Esophagus squamous epithelium (tissue), 5 donors: Measurements from ENCODE around the gene DCUN1D2. TPM values are rescaled to one million over a fixed set of nuclear protein-coding genes. Genes with fewer than 3 reads are reported as not detected.
A peak's percentile ranks its signal among the peaks of the same experiment; 100 is the strongest.

Source experiments
- DNase-seq: peaks from one replicate; lab custom pipeline; 2025; lab: John Stamatoyannopoulos, UW
- H3K27ac ChIP-seq, 4 donors: fragments of 200-600 bp; sonication (generic); one replicate each; pipeline ENCODE4 v1.5.1; 2016 to 2019; ENCODE audit warnings: mild to moderate bottlenecking in 1 of 4
- H3K27me3 ChIP-seq, 4 donors: fragments of 200-600 bp; sonication (generic); 1 replicate in 3 of 4; 2 replicates in 1 of 4; pipeline versions ENCODE4 v1.5.1 to v1.6.0; 2017 to 2021; ENCODE audit warnings: antibody characterized with exemption in 1 of 4
- H3K36me3 ChIP-seq, 3 donors: fragments of 200-600 bp; sonication (generic); one replicate each; pipeline ENCODE4 v1.5.1; 2016 to 2019
- H3K4me1 ChIP-seq, 3 donors: fragments of 200-600 bp; sonication (generic); one replicate each; pipeline ENCODE4 v1.5.1; 2017 to 2019
- H3K4me3 ChIP-seq, 4 donors: fragments of 200-600 bp; sonication (generic); 1 replicate in 3 of 4; 2 replicates in 1 of 4; pipeline ENCODE4 v1.5.1; 2016 to 2019; ENCODE audit warnings: mild to moderate bottlenecking in 2 of 4, moderate library complexity in 1 of 4
- H3K9me3 ChIP-seq, 3 donors: fragments of 200-600 bp; sonication (generic); one replicate each; pipeline ENCODE4 v1.5.1; 2016 to 2019
- CTCF ChIP-seq, 6 experiments: fragments of 450-650 bp in 4 of 6; fragments of 200-600 bp in 2 of 6; sonication (generic) in 2 of 6; IDR thresholded peaks; one replicate each; pipeline ENCODE4 v1.5.1; 2016 to 2019; ENCODE audit warnings: antibody characterized with exemption in 6 of 6, mild to moderate bottlenecking in 4 of 6, moderate library complexity in 4 of 6
- POLR2A ChIP-seq, 4 donors: fragments of 450-650 bp; IDR thresholded peaks; one replicate each; pipeline ENCODE4 v1.6.1; 2017; ENCODE audit warnings: antibody characterized with exemption in 4 of 4, mild to moderate bottlenecking in 4 of 4, moderate library complexity in 3 of 4
- WGBS, 2 donors: methylation state at CpG; one replicate each; pipeline ENCODE4 v1.1.5; 2018; 5-methylcytosine and 5-hydroxymethylcytosine counted together
- intact Hi-C: fragments of 100-400 bp; cut with DNase I; formaldehyde crosslinking; loops from one replicate; pipeline ENCODE4 v1.15.0; 2022
- total RNA-seq, 4 donors: library from RNA; depleted of rRNA; stranded (reverse); fragments of >200 nt; gene quantifications; one replicate each; pipeline ENCODE4 v1.1.0, GENCODE V29; 2016
- donor health status: DM: yes; HTN: yes; CAD: no.

Gene DCUN1D2
- total RNA-seq, 4 donors from 2014 or later: 4.7 to 14.1 (median 7.7) TPM

- intact Hi-C loops: no loop called here
- DNase-seq: no peak
- peak overlapping the region; percentile 83 to 95 (median 90) for H3K4me3 ChIP-seq
- H3K27me3 ChIP-seq: no peaks in the 10 kb centered on the region
- WGBS, 2 donors: 35 to 47% methylated on average over 8 of the region's 8 CpGs
- TF ChIP-seq CTCF (IDR thresholded peaks at IDR 0.05) (no peak), POLR2A (IDR thresholded peaks at IDR 0.05) (no peak)
- H3K9me3 ChIP-seq: no peaks in the 10 kb centered on the region
- no peaks in the 10 kb centered on the region for H3K36me3 ChIP-seq
- H3K4me1 ChIP-seq: peaks cover 30 to 64% (median 30%) of the 10 kb centered on the region in 3 donors
- H3K27ac ChIP-seq: no peak overlapping the region
Measured at GRCh38 chr13:113489171-113489548, 1.4 kb downstream of the DCUN1D2 start.

- Histone ChIP-seq H3K36me3 (peaks cover 0 to 7% (median 0%) of the 10 kb centered on the region in 3 donors), H3K9me3 (no peaks in the 10 kb centered on the region), H3K27ac (no peak overlapping the region), H3K4me3 (no peak overlapping the region), H3K4me1 (peaks cover 24 to 63% (median 26%) of the 10 kb centered on the region in 3 donors), H3K27me3 (no peaks in the 10 kb centered on the region)
- DNase-seq: no peak
- TF ChIP-seq POLR2A (IDR thresholded peaks at IDR 0.05) (no peak), CTCF (IDR thresholded peaks at IDR 0.05) (no peak)
- intact Hi-C loops: no loop called here
- 81 to 82% methylated on average over 3 of the region's 3 CpGs for WGBS, 2 donors
Measured at GRCh38 chr13:113488283-113488682, 2.2 kb downstream of the DCUN1D2 start.

GRCh38 chr13:113486698-113487097 is 3.8 kb downstream of the DCUN1D2 start:
- peaks cover 0 to 12% (median 0%) of the 10 kb centered on the region in 3 donors for H3K36me3 ChIP-seq
- DNase-seq: no peak
- TF ChIP-seq CTCF (IDR thresholded peaks at IDR 0.05): no peak
- TF ChIP-seq POLR2A (IDR thresholded peaks at IDR 0.05): no peak
- no peak overlapping the region for H3K27ac ChIP-seq
- H3K27me3 ChIP-seq: no peaks in the 10 kb centered on the region
- H3K4me1 ChIP-seq: peaks cover 12 to 58% (median 17%) of the 10 kb centered on the region in 3 donors
- 71 to 78% methylated on average over 3 to 4 of the region's 4 CpGs for WGBS, 2 donors
- no peak overlapping the region for H3K4me3 ChIP-seq
- H3K9me3 ChIP-seq: no peaks in the 10 kb centered on the region
- intact Hi-C loops: no loop called here

GRCh38 chr13:113485545-113485944 is 5.0 kb downstream of the DCUN1D2 start:
- peaks cover 10 to 52% (median 11%) of the 10 kb centered on the region in 3 donors for H3K4me1 ChIP-seq
- no peak for DNase-seq
- no peak overlapping the region for H3K4me3 ChIP-seq
- no peak for TF ChIP-seq POLR2A (IDR thresholded peaks at IDR 0.05)
- TF ChIP-seq CTCF (IDR thresholded peaks at IDR 0.05): no peak
- H3K27me3 ChIP-seq: no peaks in the 10 kb centered on the region
- 87 to 90% methylated on average over 12 to 13 of the region's 13 CpGs for WGBS, 2 donors
- H3K27ac ChIP-seq: no peak overlapping the region
- intact Hi-C loops: no loop called here
- H3K36me3 ChIP-seq: peaks cover 0 to 13% (median 0%) of the 10 kb centered on the region in 3 donors
- H3K9me3 ChIP-seq: no peaks in the 10 kb centered on the region

GRCh38 chr13:113483504-113484293 is 6.8 kb downstream of the DCUN1D2 start:
- intact Hi-C loops: no loop called here

More at GRCh38 chr13:113483504-113484293, 6.8 kb downstream of the DCUN1D2 start:
- Histone ChIP-seq H3K27me3 (no peaks in the 10 kb centered on the region), H3K4me3 (no peak overlapping the region), H3K9me3 (no peaks in the 10 kb centered on the region), H3K4me1 (peaks cover 0 to 37% (median 0%) of the 10 kb centered on the region in 3 donors), H3K36me3 (peaks cover 0 to 32% (median 0%) of the 10 kb centered on the region in 3 donors), H3K27ac (no peak overlapping the region)
- 85 to 93% methylated on average over 23 to 33 of the region's 36 CpGs for WGBS, 2 donors
- DNase-seq: no peak
- no peak for TF ChIP-seq CTCF (IDR thresholded peaks at IDR 0.05)
- no peak for TF ChIP-seq POLR2A (IDR thresholded peaks at IDR 0.05)
